K562 (cell line): Measurements from ENCODE around the gene EXOSC9. TPM values are rescaled to one million over a fixed set of nuclear protein-coding genes. Genes with fewer than 3 reads are reported as not detected.

Source experiments
- ATAC-seq: fragments of 200-7000 bp; cut with Tn5 transposase; 3 replicates; pipeline ENCODE4 v1.9.1; 2020; ENCODE audit warnings: moderate library complexity
- BruUV-seq: library from RNA; stranded (reverse); fragments of 400-500 nt; replicated peaks from 2 replicates; lab custom pipeline; 2021; lab: Mats Ljungman, UMichigan
- CTCF ChIA-PET: fragments of 300-600 bp; formaldehyde crosslinking; extraction: SDS; loops from one replicate; lab custom pipeline; 2021; ENCODE audit warnings: low intra/inter-chr PET ratio; lab: Yijun Ruan, JAX
- POLR2A ChIA-PET: fragments of 300-600, 350-650 bp; sonication (Branson Sonifier 250); formaldehyde crosslinking; extraction: SDS; loops from one replicate; lab custom pipeline; 2021; ENCODE audit warnings: antibody characterized with exemption, inconsistent platforms; lab: Yijun Ruan, JAX
- DNase-seq, 4 experiments: peaks; one replicate each; pipeline versions ENCODE4 v3.0.0 to v3.0.0-alpha.2; 2011 to 2018; ENCODE audit warnings: low spot score in 3 of 4, mixed read lengths in 3 of 4; ENCODE audit errors: extremely low read depth in 1 of 4
- FAIRE-seq: peaks from 2 replicates; lab custom pipeline; 2011; peaks lifted over from hg19 to GRCh38; lab: Jason Lieb, UNC
- H2AFZ ChIP-seq: 2 replicates; pipeline ENCODE4 v1.6.0; 2011; ENCODE audit warnings: low read depth, low read length, control low read depth, inconsistent platforms
- H3K27ac ChIP-seq: fragments of 200-600 bp; 3 replicates; pipeline ENCODE4 v1.8.0; 2011; ENCODE audit warnings: low read depth, mild to moderate bottlenecking, control low read depth, inconsistent platforms, low read length, moderate library complexity, mixed read lengths; ENCODE audit errors: extremely low read depth
- H3K27me3 ChIP-seq, 2 experiments: fragments of 300-600 bp in 1 of 2; 2 replicates in 1 of 2; 3 replicates in 1 of 2; pipeline versions ENCODE4 v1.6.0 to v1.8.0; 2011; ENCODE audit warnings: inconsistent platforms in 2 of 2, low read length in 2 of 2, mild to moderate bottlenecking in 1 of 2, mixed read lengths in 1 of 2, moderate library complexity in 1 of 2; ENCODE audit not compliant: control insufficient read depth in 2 of 2, insufficient read depth in 2 of 2
- H3K36me3 ChIP-seq: fragments of 300-600 bp; 3 replicates; pipeline ENCODE4 v1.8.0; 2011; ENCODE audit warnings: mild to moderate bottlenecking, low read length, inconsistent platforms; ENCODE audit not compliant: control insufficient read depth, insufficient read depth
- H3K4me1 ChIP-seq, 2 experiments: fragments of 200-600 bp in 1 of 2; replicated peaks in 1 of 2; 2 replicates in 1 of 2; 3 replicates in 1 of 2; pipeline versions ENCODE4 v1.5.1 to v1.8.0; 2011; ENCODE audit warnings: inconsistent platforms in 2 of 2, low read length in 2 of 2, mild to moderate bottlenecking in 1 of 2, mixed read lengths in 1 of 2, moderate library complexity in 1 of 2; ENCODE audit not compliant: control insufficient read depth in 2 of 2, insufficient read depth in 2 of 2
- H3K4me2 ChIP-seq: 2 replicates; pipeline ENCODE4 v1.6.1; 2011; ENCODE audit warnings: low read length, control low read depth, inconsistent platforms, mixed read lengths; ENCODE audit not compliant: insufficient read depth
- H3K4me3 ChIP-seq: fragments of 200-600 bp; sonication (generic), shearing (Covaris generic); 2 replicates; pipeline ENCODE4 v1.5.1; 2016; ENCODE audit warnings: control low read depth, inconsistent platforms
- H3K79me2 ChIP-seq: fragments of 200-600 bp; 3 replicates; pipeline ENCODE4 v1.8.0; 2011; ENCODE audit warnings: low read length, inconsistent platforms; ENCODE audit not compliant: control insufficient read depth, insufficient read depth
- H3K9ac ChIP-seq, 2 experiments: 2 replicates each; pipeline versions ENCODE4 v1.6.0 to v1.6.1; 2011; ENCODE audit warnings: low read depth in 2 of 2, low read length in 2 of 2, control low read depth in 1 of 2, inconsistent platforms in 1 of 2, mild to moderate bottlenecking in 1 of 2, mixed read lengths in 1 of 2; ENCODE audit not compliant: insufficient read depth in 1 of 2
- H3K9me1 ChIP-seq: one replicate; pipeline ENCODE4 v1.6.0; 2011; ENCODE audit warnings: inconsistent platforms, mild to moderate bottlenecking, low read length, moderate library complexity; ENCODE audit not compliant: control insufficient read depth, insufficient read depth
- H3K9me3 ChIP-seq: replicated peaks from 2 replicates; pipeline ENCODE4 v1.5.1; 2011; ENCODE audit warnings: low read depth, low read length, inconsistent platforms; ENCODE audit not compliant: control insufficient read depth, insufficient read depth
- H4K20me1 ChIP-seq: replicated peaks from 2 replicates; pipeline ENCODE4 v1.6.1; 2011; ENCODE audit warnings: low read length, inconsistent platforms, mixed read lengths; ENCODE audit not compliant: control insufficient read depth, insufficient read depth
- GABPB1 ChIP-seq: sonication (generic); formaldehyde crosslinking; IDR thresholded peaks from 2 replicates; pipeline ENCODE4 v1.8.0; 2022; ENCODE audit warnings: mild to moderate bottlenecking, missing genetic modification reagents
- MED1 ChIP-seq: sonication (generic); formaldehyde crosslinking; IDR thresholded peaks from 2 replicates; pipeline ENCODE4 v1.8.1; 2023; ENCODE audit warnings: missing genetic modification reagents, borderline replicate concordance
- MEF2A ChIP-seq: IDR thresholded peaks from 2 replicates; pipeline ENCODE4 v1.6.1; 2011; ENCODE audit warnings: low read depth, mild to moderate bottlenecking, low read length, moderate library complexity; ENCODE audit not compliant: control insufficient read depth
- NFATC3 ChIP-seq: fragments of 450-650 bp; IDR thresholded peaks from 2 replicates; pipeline ENCODE4 v1.6.1; 2017; ENCODE audit warnings: mild to moderate bottlenecking
- OTX1 ChIP-seq: fragments of 450-650 bp; formaldehyde crosslinking; IDR thresholded peaks from 2 replicates; pipeline ENCODE4 v1.4.0; 2022; ENCODE audit warnings: mild to moderate bottlenecking
- PPARD ChIP-seq: fragments of 250-450 bp; sonication (Bioruptor Pico); IDR thresholded peaks from 2 replicates; pipeline ENCODE4 v1.8.0; 2022; ENCODE audit warnings: inconsistent platforms, mild to moderate bottlenecking, moderate library complexity
- SMC3 ChIP-seq: conservative IDR thresholded peaks from 2 replicates; pipeline ENCODE4 v1.6.1; 2011; ENCODE audit warnings: low read depth, low read length, improper control_type of control experiment; ENCODE audit not compliant: insufficient read depth
- TCF15 ChIP-seq: fragments of 250-450 bp; sonication (Bioruptor Pico); IDR thresholded peaks from 2 replicates; pipeline ENCODE4 v1.8.0; 2022; ENCODE audit warnings: moderate library complexity, mild to moderate bottlenecking, inconsistent platforms
- TFE3 ChIP-seq: fragments of 450-650 bp; formaldehyde crosslinking; IDR thresholded peaks from 2 replicates; pipeline ENCODE4 v1.4.0; 2020; ENCODE audit warnings: mild to moderate bottlenecking, mixed read lengths
- TGIF2 ChIP-seq: sonication (generic); formaldehyde crosslinking; IDR thresholded peaks from 2 replicates; pipeline ENCODE4 v1.8.1; 2022; ENCODE audit warnings: mild to moderate bottlenecking, missing genetic modification reagents, moderate library complexity
- ZNF551 ChIP-seq: fragments of 250-450 bp; sonication (Bioruptor Pico); IDR thresholded peaks from 2 replicates; pipeline ENCODE4 v1.5.0; 2021; ENCODE audit warnings: mild to moderate bottlenecking, moderate library complexity
- ZNF589 ChIP-seq: fragments of 200-800 bp; sonication (Bioruptor generic); IDR thresholded peaks from 2 replicates; pipeline ENCODE4 v1.6.1; 2016; ENCODE audit warnings: low read depth, missing genetic modification characterization, missing compliant biosample characterization
- ZZZ3 ChIP-seq: fragments of 450-650 bp; IDR thresholded peaks from 2 replicates; pipeline ENCODE4 v1.6.1; 2016; ENCODE audit warnings: antibody characterized with exemption, mild to moderate bottlenecking, moderate library complexity
- WGBS: fragments of 100-300 bp; shearing (Covaris generic); methylation state at CpG from one replicate; pipeline ENCODE4 v1.1.6; 2016; ENCODE audit warnings: low coverage, mixed read lengths; ENCODE audit not compliant: insufficient coverage; ENCODE audit errors: missing lambda C conversion rate; 5-methylcytosine and 5-hydroxymethylcytosine counted together
- in situ Hi-C: fragments of 300-500 bp; cut with MboI; formaldehyde crosslinking; loops from 4 replicates; pipeline ENCODE4 v1.15.0; 2018; ENCODE audit warnings: inconsistent platforms, mixed read lengths
- intact Hi-C: fragments of 100-400 bp; cut with micrococcal nuclease; formaldehyde crosslinking; loops from 2 replicates; pipeline ENCODE4 v1.14.2; 2022
- polyA plus RNA-seq, 8 experiments: library from polyadenylated mRNA; depleted of rRNA in 4 of 8; stranded (reverse) in 5 of 8; unstranded in 3 of 8; fragments of >200 nt; fragmentation: Nextera tagmentation in 2 of 8; fragmentation: Illumina TruSeq in 1 of 8; extraction: Ambion mirVana in 2 of 8; extraction: Trizol in 1 of 8; gene quantifications; 2 replicates each; pipeline versions ENCODE4 v1.2.1 to v1.2.3, GENCODE V29; 2011 to 2014; ENCODE audit warnings: inconsistent platforms in 1 of 8, missing spikeins in 1 of 8
- total RNA-seq, 7 experiments: library from RNA; depleted of rRNA in 6 of 7; stranded (reverse); fragments of >200 nt in 6 of 7; fragmentation: Illumina TruSeq in 2 of 7; extraction: Trizol in 2 of 7; gene quantifications; 2 replicates each; pipeline versions ENCODE4 v1.2.1 to v1.2.3, GENCODE V29; 2011 to 2021; ENCODE audit warnings: low replicate concordance in 1 of 7

Gene EXOSC9
- total and polyA plus RNA-seq, 9 of the 15 experiments (the other 6 are each of a cell fraction or from before 2014, with no cell fraction given): 64.7 to 166 (median 115) TPM

GRCh38 chr4:121860121-121860520 is 59.0 kb downstream of the EXOSC9 start:
- ATAC-seq (no peak), DNase-seq (no peak), FAIRE-seq (no peak)
- in situ Hi-C loops: loop anchor here (25.0 kb wide), 1 partner anchor 1052 kb away; the partner anchor contains the start of gene NUDT6
- Histone ChIP-seq H2AFZ (no peak overlapping the region), H3K79me2 (no peaks in the 10 kb centered on the region), H3K9ac (no peak overlapping the region), H3K9me1 (no peaks in the 10 kb centered on the region), H3K27me3 (no peaks in the 10 kb centered on the region), H4K20me1 (no peaks in the 10 kb centered on the region), H3K9me3 (no peaks in the 10 kb centered on the region), H3K27ac (no peak overlapping the region), H3K36me3 (peaks cover 29% of the 10 kb centered on the region; the same call in 1 of the 3 replicates), H3K4me2 (no peak overlapping the region), H3K4me3 (no peak overlapping the region), H3K4me1 (no peaks in the 10 kb centered on the region)
- intact Hi-C loops: no loop called here
- POLR2A ChIA-PET: interaction anchor here (0.7 kb wide), 1 partner anchor 66 kb away, joined by 3 read pairs; no protein-coding TSS in a partner anchor
- CTCF ChIA-PET: no interaction called here
- no peak for TF ChIP-seq ZNF589 (CRISPR knock-in tag)
- no TSS peak for BruUV-seq

GRCh38 chr4:121861426-121861825 is 60.3 kb downstream of the EXOSC9 start:
- no TSS peak for BruUV-seq
- POLR2A ChIA-PET: no interaction called here
- intact Hi-C loops (no loop called here), in situ Hi-C loops (loop anchor here (25.0 kb wide), 1 partner anchor 1051 kb away; the partner anchor contains the start of gene NUDT6)
- ATAC-seq (no peak), FAIRE-seq (no peak), DNase-seq (no peak)
- TF ChIP-seq SMC3 (no peak), TGIF2 (no peak), GABPB1 (CRISPR knock-in tag) (no peak), ZZZ3 (no peak), OTX1 (no peak), TCF15 (CRISPR knock-in tag) (no peak), ZNF551 (CRISPR knock-in tag) (no peak), TFE3 (CRISPR knock-in tag) (no peak), MED1 (CRISPR knock-in tag) (no peak), PPARD (CRISPR knock-in tag) (no peak), MEF2A (no peak), NFATC3 (no peak)
- Histone ChIP-seq H3K27me3 (no peaks in the 10 kb centered on the region), H4K20me1 (no peaks in the 10 kb centered on the region), H3K9me1 (no peaks in the 10 kb centered on the region), H3K36me3 (peaks cover 32% of the 10 kb centered on the region; the same call in 1 of the 3 replicates), H3K4me2 (no peak overlapping the region), H3K4me3 (no peak overlapping the region), H3K9ac (no peak overlapping the region), H3K9me3 (no peaks in the 10 kb centered on the region), H2AFZ (no peak overlapping the region), H3K79me2 (no peaks in the 10 kb centered on the region), H3K27ac (no peak overlapping the region), H3K4me1 (no peaks in the 10 kb centered on the region)
- CTCF ChIA-PET: no interaction called here
- 68% methylated on average over 2 of the region's 2 CpGs for WGBS
